Measurements from ENCODE around the gene CRIM1.

Gene CRIM1

DNA sequence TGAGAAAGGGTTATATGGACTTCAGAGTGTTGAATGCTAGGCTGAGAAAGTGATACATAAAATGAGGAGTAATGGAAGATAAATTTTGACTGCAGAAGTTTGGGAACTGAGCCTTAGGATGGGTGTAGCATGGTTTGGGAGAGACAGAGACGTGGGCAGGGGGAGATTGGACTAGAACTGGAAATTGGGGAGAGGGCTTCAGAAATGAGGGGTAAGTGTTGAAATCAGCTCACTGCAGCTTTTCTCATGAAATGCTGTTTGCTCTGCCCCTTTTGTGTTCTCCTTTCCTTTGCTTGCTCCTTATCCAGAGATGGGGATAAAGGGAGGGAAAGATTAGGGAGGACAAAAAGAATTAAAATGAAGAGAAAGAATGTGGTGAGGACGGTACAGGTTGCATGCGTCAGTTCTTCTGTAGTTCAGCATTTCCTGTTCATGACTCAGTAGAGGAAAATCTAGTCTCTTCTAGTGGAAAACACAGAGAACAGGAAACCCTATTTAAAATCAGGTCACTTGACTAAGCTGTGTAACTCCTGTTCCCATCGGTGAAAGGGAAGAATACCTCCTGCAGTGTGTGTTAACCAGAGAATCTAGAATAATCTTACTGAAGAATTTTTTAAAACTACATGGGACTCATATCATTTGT is 105.6 kb downstream of the CRIM1 start:
- no peak for TF ChIP-seq SIN3A (IDR thresholded peaks at IDR 0.05; ENCODE audit: borderline replicate concordance, insufficient read depth, low read length)
- TF ChIP-seq FOXP2 (optimal IDR thresholded peaks at IDR 0.05; ENCODE audit: borderline replicate concordance, extremely low read depth, extremely low read length, insufficient read depth): no peak
- no peak for TF ChIP-seq TAF1 (IDR thresholded peaks at IDR 0.05; ENCODE audit: borderline replicate concordance, insufficient read depth, low read length)
- TF ChIP-seq POLR2AphosphoS5 (IDR thresholded peaks at IDR 0.05; ENCODE audit: low read depth, low read length): no peak
- TF ChIP-seq, protein P1, sequence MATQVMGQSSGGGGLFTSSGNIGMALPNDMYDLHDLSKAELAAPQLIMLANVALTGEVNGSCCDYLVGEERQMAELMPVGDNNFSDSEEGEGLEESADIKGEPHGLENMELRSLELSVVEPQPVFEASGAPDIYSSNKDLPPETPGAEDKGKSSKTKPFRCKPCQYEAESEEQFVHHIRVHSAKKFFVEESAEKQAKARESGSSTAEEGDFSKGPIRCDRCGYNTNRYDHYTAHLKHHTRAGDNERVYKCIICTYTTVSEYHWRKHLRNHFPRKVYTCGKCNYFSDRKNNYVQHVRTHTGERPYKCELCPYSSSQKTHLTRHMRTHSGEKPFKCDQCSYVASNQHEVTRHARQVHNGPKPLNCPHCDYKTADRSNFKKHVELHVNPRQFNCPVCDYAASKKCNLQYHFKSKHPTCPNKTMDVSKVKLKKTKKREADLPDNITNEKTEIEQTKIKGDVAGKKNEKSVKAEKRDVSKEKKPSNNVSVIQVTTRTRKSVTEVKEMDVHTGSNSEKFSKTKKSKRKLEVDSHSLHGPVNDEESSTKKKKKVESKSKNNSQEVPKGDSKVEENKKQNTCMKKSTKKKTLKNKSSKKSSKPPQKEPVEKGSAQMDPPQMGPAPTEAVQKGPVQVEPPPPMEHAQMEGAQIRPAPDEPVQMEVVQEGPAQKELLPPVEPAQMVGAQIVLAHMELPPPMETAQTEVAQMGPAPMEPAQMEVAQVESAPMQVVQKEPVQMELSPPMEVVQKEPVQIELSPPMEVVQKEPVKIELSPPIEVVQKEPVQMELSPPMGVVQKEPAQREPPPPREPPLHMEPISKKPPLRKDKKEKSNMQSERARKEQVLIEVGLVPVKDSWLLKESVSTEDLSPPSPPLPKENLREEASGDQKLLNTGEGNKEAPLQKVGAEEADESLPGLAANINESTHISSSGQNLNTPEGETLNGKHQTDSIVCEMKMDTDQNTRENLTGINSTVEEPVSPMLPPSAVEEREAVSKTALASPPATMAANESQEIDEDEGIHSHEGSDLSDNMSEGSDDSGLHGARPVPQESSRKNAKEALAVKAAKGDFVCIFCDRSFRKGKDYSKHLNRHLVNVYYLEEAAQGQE (IDR thresholded peaks at IDR 0.05; ENCODE audit: insufficient read depth in 1 of 2, low read depth in 2 of 2, low read length in 2 of 2): no peak

DNA sequence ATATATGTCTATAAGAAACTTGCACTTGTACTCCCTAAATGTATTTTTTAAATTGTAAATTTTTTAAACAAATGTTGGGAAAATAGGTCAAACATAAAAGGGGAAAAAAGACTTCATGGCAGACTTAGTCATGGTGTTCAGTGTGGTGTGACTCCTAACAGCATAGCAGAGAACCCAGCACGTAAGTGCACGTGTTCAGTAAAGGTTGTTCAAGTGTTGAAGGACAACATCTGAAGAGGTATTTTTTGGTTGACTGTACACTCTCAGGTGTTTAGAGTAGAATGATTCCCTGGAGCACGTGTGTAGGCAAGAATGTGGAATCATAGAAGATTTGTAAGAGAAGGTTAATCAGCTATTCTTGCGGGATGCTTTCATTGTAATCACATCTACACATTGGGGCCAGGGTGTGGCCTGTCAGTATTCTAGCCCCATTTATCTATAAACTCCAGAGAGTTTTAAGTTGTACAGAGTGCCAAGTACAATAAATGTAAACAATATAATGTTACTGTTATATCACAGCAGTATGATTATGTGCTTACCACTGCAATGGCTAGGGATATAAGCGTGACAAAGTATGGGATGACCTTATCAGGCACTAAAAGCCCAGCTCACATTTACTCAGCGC is 106.8 kb downstream of the CRIM1 start:
- TF ChIP-seq, protein P1 (IDR thresholded peaks at IDR 0.05; ENCODE audit: insufficient read depth in 1 of 2, low read depth in 2 of 2, low read length in 2 of 2): no peak
- no peak for TF ChIP-seq TAF1 (IDR thresholded peaks at IDR 0.05; ENCODE audit: borderline replicate concordance, insufficient read depth, low read length)

DNA sequence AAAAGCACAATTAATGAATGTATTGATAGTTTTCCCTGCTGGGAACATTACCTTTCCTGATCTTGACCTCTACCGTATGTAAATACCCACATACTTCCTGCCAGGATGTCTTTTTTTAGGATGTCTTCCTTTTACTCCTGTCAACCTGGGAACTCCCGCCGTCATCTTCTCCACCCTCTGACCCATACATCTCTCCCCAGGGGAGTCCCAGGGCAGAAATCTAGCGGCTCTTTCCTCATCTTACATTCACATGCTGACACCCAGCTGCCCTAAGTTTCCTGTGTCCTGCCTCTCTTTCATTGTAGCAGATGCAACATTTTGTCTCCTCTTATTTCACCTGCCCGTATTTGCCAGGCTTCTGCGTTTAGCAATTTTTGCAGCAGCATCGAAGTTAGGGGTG is 107.8 kb downstream of the CRIM1 start:
- TF ChIP-seq, protein P1 (IDR thresholded peaks at IDR 0.05; ENCODE audit: insufficient read depth in 1 of 2, low read depth in 2 of 2, low read length in 2 of 2): no peak
- TF ChIP-seq SIN3A (IDR thresholded peaks at IDR 0.05; ENCODE audit: borderline replicate concordance, insufficient read depth, low read length) (no peak), FOXP2 (optimal IDR thresholded peaks at IDR 0.05; ENCODE audit: borderline replicate concordance, extremely low read depth, extremely low read length, insufficient read depth) (no peak), POLR2AphosphoS5 (IDR thresholded peaks at IDR 0.05; ENCODE audit: low read depth, low read length) (no peak), TAF1 (IDR thresholded peaks at IDR 0.05; ENCODE audit: borderline replicate concordance, insufficient read depth, low read length) (no peak)

DNA sequence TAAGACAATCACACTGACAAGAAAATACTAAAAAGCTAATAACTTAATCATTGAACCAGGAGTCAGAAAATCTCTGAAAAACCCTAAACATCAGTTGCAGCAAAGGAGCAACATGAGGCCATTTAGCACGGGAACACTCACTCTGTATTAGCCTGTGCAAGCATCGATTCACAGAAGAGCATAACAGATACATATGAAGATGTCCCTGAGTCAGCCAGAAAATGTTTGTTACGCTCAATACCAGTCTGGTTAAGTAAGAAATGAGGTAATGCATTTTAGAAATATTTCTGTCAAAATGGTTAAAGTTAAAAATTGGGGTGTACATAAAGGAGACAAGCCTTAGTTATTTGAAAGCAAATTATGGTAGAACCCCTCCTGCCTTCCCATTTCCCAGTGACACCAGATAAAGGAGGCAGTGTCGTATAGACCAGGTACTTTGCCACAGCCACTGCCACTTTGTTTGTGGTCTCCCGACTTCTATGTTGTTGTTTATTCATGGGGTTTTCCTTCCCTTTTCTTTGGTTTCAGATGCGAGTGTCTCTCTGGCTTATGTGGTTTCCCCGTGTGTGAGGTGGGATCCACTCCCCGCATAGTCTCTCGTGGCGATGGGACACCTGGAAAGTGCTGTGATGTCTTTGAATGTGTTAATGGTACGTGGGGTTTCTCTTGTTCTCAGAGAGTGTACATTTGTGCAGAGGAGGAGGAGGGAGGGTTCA is 108.6 kb downstream of the CRIM1 start:
- TF ChIP-seq, protein P1 (IDR thresholded peaks at IDR 0.05; ENCODE audit: insufficient read depth in 1 of 2, low read depth in 2 of 2, low read length in 2 of 2): no peak
- TF ChIP-seq SIN3A (IDR thresholded peaks at IDR 0.05; ENCODE audit: borderline replicate concordance, insufficient read depth, low read length) (no peak), POLR2AphosphoS5 (IDR thresholded peaks at IDR 0.05; ENCODE audit: low read depth, low read length) (no peak), FOXP2 (optimal IDR thresholded peaks at IDR 0.05; ENCODE audit: borderline replicate concordance, extremely low read depth, extremely low read length, insufficient read depth) (no peak), TAF1 (IDR thresholded peaks at IDR 0.05; ENCODE audit: borderline replicate concordance, insufficient read depth, low read length) (no peak)
